Ectodermal cell (in vitro differentiated cells): Measurements from ENCODE around the gene MTF2.

Experiments
- H3K27ac ChIP-seq: 2 replicates; pipeline ENCODE4 v1.7.0; 2013; ENCODE audit warnings: mild to moderate bottlenecking, low read depth, low read length; ENCODE audit not compliant: insufficient read depth, poor library complexity, severe bottlenecking
- H3K27me3 ChIP-seq: 2 replicates; pipeline ENCODE4 v1.7.0; 2013; ENCODE audit warnings: mild to moderate bottlenecking, low read length; ENCODE audit not compliant: insufficient read depth, control insufficient read depth, poor library complexity, severe bottlenecking
- H3K36me3 ChIP-seq: one replicate; pipeline ENCODE4 v1.7.0; 2013; ENCODE audit warnings: low read length; ENCODE audit not compliant: control insufficient read depth, insufficient read depth
- H3K4me1 ChIP-seq: one replicate; pipeline ENCODE4 v1.7.0; 2013; ENCODE audit warnings: low read length; ENCODE audit not compliant: control insufficient read depth, insufficient read depth
- H3K4me3 ChIP-seq: 2 replicates; pipeline ENCODE4 v1.7.0; 2013; ENCODE audit warnings: low read depth, low read length, control low read depth; ENCODE audit not compliant: insufficient read depth
- H3K9me3 ChIP-seq: 2 replicates; pipeline ENCODE4 v1.7.0; 2013; ENCODE audit warnings: mild to moderate bottlenecking, low read length, moderate library complexity; ENCODE audit not compliant: control insufficient read depth
- WGBS, 2 experiments: methylation state at CpG; one replicate each; pipeline ENCODE4 v1.1.7; 2013; ENCODE audit warnings: missing lambda C conversion rate in 2 of 2; 5-methylcytosine and 5-hydroxymethylcytosine counted together

MTF2 gene

GRCh38 chr1:93047618-93048017 is 31.5 kb upstream of the MTF2 start:
- Histone ChIP-seq H3K27ac (no peak overlapping the region), H3K4me3 (no peak overlapping the region), H3K36me3 (no peaks in the 10 kb centered on the region), H3K9me3 (no peaks in the 10 kb centered on the region), H3K27me3 (no peaks in the 10 kb centered on the region), H3K4me1 (no peaks in the 10 kb centered on the region)
- WGBS, 2 experiments = 64 to 100% methylated on average over 1 to 3 of the region's 3 CpGs

- Histone ChIP-seq H3K36me3 (no peaks in the 10 kb centered on the region), H3K4me3 (no peak overlapping the region), H3K9me3 (no peaks in the 10 kb centered on the region), H3K27ac (no peak overlapping the region), H3K4me1 (no peaks in the 10 kb centered on the region), H3K27me3 (no peaks in the 10 kb centered on the region)
- 88 to 93% methylated on average over 1 of the region's 1 CpG for WGBS, 2 experiments
Measured at GRCh38 chr1:93051961-93052360, 27.1 kb upstream of the MTF2 start.

GRCh38 chr1:93056214-93056613 is 22.9 kb upstream of the MTF2 start:
- H3K27ac ChIP-seq = no peak overlapping the region
- no peaks in the 10 kb centered on the region for H3K36me3 ChIP-seq
- no peaks in the 10 kb centered on the region for H3K4me1 ChIP-seq
- WGBS, 2 experiments = 32 to 37% methylated on average over 4 of the region's 4 CpGs
- no peaks in the 10 kb centered on the region for H3K27me3 ChIP-seq
- no peak overlapping the region for H3K4me3 ChIP-seq
- H3K9me3 ChIP-seq = no peaks in the 10 kb centered on the region

- H3K9me3 ChIP-seq = no peaks in the 10 kb centered on the region
Measured at GRCh38 chr1:93056649-93057048, 22.4 kb upstream of the MTF2 start.

GRCh38 chr1:93061895-93062792 is 16.9 kb upstream of the MTF2 start:
- H3K9me3 ChIP-seq = no peaks in the 10 kb centered on the region
- no peaks in the 10 kb centered on the region for H3K4me1 ChIP-seq
- H3K4me3 ChIP-seq = no peak overlapping the region
- H3K27me3 ChIP-seq = no peaks in the 10 kb centered on the region
- 65 to 66% methylated on average over 3 of the region's 3 CpGs for WGBS, 2 experiments
- no peaks in the 10 kb centered on the region for H3K36me3 ChIP-seq
- H3K27ac ChIP-seq = no peak overlapping the region

More at GRCh38 chr1:93056649-93057048, 22.4 kb upstream of the MTF2 start:
- Histone ChIP-seq H3K27ac (no peak overlapping the region), H3K4me1 (no peaks in the 10 kb centered on the region), H3K4me3 (no peak overlapping the region), H3K36me3 (no peaks in the 10 kb centered on the region), H3K27me3 (no peaks in the 10 kb centered on the region)
- 88 to 96% methylated on average over 1 to 2 of the region's 2 CpGs for WGBS, 2 experiments

- no peak overlapping the region for H3K4me3 ChIP-seq
- no peaks in the 10 kb centered on the region for H3K27me3 ChIP-seq
- peaks cover 3% of the 10 kb centered on the region for H3K4me1 ChIP-seq
- H3K27ac ChIP-seq = no peak overlapping the region
- H3K36me3 ChIP-seq = no peaks in the 10 kb centered on the region
- no peaks in the 10 kb centered on the region for H3K9me3 ChIP-seq
- WGBS, 2 experiments = 84 to 86% methylated on average over 3 to 4 of the region's 4 CpGs
Measured at GRCh38 chr1:93076268-93076667, 2.8 kb upstream of the MTF2 start.

- H3K4me3 ChIP-seq = no peak overlapping the region
- peaks cover 3% of the 10 kb centered on the region for H3K4me1 ChIP-seq
- H3K27me3 ChIP-seq = no peaks in the 10 kb centered on the region
- WGBS, 2 experiments = 69 to 74% methylated on average over 3 of the region's 3 CpGs
- peaks cover 4% of the 10 kb centered on the region for H3K36me3 ChIP-seq
- peak overlapping the region; percentile 86 for H3K27ac ChIP-seq
- H3K9me3 ChIP-seq = peaks cover 3% of the 10 kb centered on the region
Measured at GRCh38 chr1:93078203-93078602, 880 bp upstream of the MTF2 start.

GRCh38 chr1:93078638-93078985 is 471 bp upstream of the MTF2 start:
- WGBS, 2 experiments = 7% methylated on average over 7 of the region's 7 CpGs
- peaks cover 9% of the 10 kb centered on the region for H3K36me3 ChIP-seq
- H3K9me3 ChIP-seq = peaks cover 3% of the 10 kb centered on the region
- peaks cover 3% of the 10 kb centered on the region for H3K4me1 ChIP-seq
- peak overlapping the region; percentile 64 for H3K4me3 ChIP-seq
- H3K27ac ChIP-seq = peak overlapping the region; percentile 86
- H3K27me3 ChIP-seq = no peaks in the 10 kb centered on the region

GRCh38 chr1:93079685-93080141 is 630 bp downstream of the MTF2 start:
- Histone ChIP-seq H3K36me3 (peaks cover 13% of the 10 kb centered on the region), H3K4me3 (peak overlapping the region; percentile 64), H3K4me1 (peaks cover 3% of the 10 kb centered on the region), H3K27me3 (no peaks in the 10 kb centered on the region), H3K27ac (peak overlapping the region; percentile 83), H3K9me3 (peaks cover 3% of the 10 kb centered on the region)
- 1% methylated on average over 13 of the region's 13 CpGs for WGBS, 2 experiments

- no peaks in the 10 kb centered on the region for H3K27me3 ChIP-seq
- H3K36me3 ChIP-seq = peaks cover 14% of the 10 kb centered on the region
- no peak overlapping the region for H3K27ac ChIP-seq
- H3K4me1 ChIP-seq = peaks cover 3% of the 10 kb centered on the region
- peak overlapping the region; percentile 64 for H3K4me3 ChIP-seq
- H3K9me3 ChIP-seq = peaks cover 3% of the 10 kb centered on the region
- 0% methylated on average over 4 of the region's 5 CpGs for WGBS, 2 experiments
Measured at GRCh38 chr1:93080179-93080823, 1.2 kb downstream of the MTF2 start.
